Measurements from ENCODE around the gene SYT8. TPM values are rescaled to one million over a fixed set of nuclear protein-coding genes. Genes with fewer than 3 reads are reported as not detected.
"Not testable (repeated sequence)": the region's sequence is repeated elsewhere in the genome, so short reads cannot be mapped to it uniquely, and the experiment has no call there.

Gene SYT8
- total RNA-seq, 2 donors from 2014 or later, result 1.7 to 4.1 TPM

- no peaks in the 10 kb centered on the region for H3K4me1 ChIP-seq (replicated peaks)
- 78% methylated on average over 18 of the region's 25 CpGs for WGBS
- DNase-seq (ENCODE audit: low spot score), result no peak
- intact Hi-C loops (cut with DNase I), result no loop called here
- no peak overlapping the region for H3K27ac ChIP-seq
- no peak overlapping the region for H3K4me3 ChIP-seq
- TF ChIP-seq CTCF (IDR thresholded peaks at IDR 0.05) (no peak), POLR2A (IDR thresholded peaks at IDR 0.05) (no peak), POLR2AphosphoS5 (IDR thresholded peaks at IDR 0.05) (no peak)
- no peaks in the 10 kb centered on the region for H3K36me3 ChIP-seq
- H3K27me3 ChIP-seq (replicated peaks; ENCODE audit: insufficient read depth), result peaks cover 3% of the 10 kb centered on the region
- H3K9me3 ChIP-seq, result no peaks in the 10 kb centered on the region
Measured at GRCh38 chr11:1872267-1872985, 37.6 kb downstream of the SYT8 start.

DNA sequence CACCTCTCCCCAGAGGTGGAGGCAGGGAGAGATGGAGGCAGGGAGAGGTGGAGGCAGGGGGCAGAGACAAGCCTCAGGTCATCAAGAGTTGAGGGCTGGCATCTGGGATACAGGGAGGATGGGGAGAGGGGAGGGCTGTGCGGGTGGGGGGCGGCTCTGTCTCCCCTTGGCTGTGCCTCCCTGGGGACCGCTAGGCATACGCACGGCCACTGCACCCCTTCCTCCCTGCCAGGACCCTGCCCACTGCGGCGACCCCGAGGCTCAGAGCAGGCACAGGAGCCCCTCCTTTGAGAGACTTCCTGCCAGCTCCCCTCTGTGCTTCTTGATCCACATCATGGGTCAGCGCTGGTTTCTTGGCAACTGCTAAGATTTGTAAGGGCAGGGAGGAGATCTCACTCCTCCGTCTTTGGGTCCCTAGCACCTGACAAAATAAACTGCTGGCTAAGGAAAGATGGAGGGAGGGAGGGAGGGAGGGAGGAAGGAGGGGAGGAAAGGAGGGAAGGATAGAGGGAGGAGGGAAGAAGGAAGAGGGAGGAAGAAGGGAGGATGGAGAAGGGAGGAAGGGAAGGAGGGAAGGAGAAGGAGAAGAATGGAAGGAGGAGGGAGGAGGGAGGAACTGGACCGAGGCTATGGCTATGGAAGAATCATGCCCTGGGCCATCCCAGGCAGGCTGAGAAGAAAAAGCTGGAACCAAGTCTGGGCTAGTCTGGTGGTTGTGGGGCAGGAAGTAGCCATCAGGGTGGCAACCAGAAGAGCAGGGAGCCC, 38.4 kb downstream of the SYT8 start:
- WGBS, result 40% methylated on average over 11 of the region's 11 CpGs
- H3K27me3 ChIP-seq (replicated peaks; ENCODE audit: insufficient read depth), result peaks cover 3% of the 10 kb centered on the region
- H3K36me3 ChIP-seq, result no peaks in the 10 kb centered on the region
- H3K27ac ChIP-seq, result no peak overlapping the region
- H3K4me1 ChIP-seq (replicated peaks), result no peaks in the 10 kb centered on the region
- TF ChIP-seq CTCF (IDR thresholded peaks at IDR 0.05) (no peak), POLR2AphosphoS5 (IDR thresholded peaks at IDR 0.05) (no peak), POLR2A (IDR thresholded peaks at IDR 0.05) (no peak)
- intact Hi-C loops (cut with DNase I), result no loop called here
- H3K4me3 ChIP-seq, result no peak overlapping the region
- DNase-seq (ENCODE audit: low spot score), result no peak
- no peaks in the 10 kb centered on the region for H3K9me3 ChIP-seq

GRCh38 chr11:1873813-1874150, 39.0 kb downstream of the SYT8 start:
- H3K27ac ChIP-seq; H3K27me3 ChIP-seq (replicated peaks; ENCODE audit: insufficient read depth); DNase-seq (ENCODE audit: low spot score); H3K4me1 ChIP-seq (replicated peaks); intact Hi-C loops (cut with DNase I); H3K36me3 ChIP-seq; H3K4me3 ChIP-seq; H3K9me3 ChIP-seq: not testable (repeated sequence)
- 81% methylated on average over 16 of the region's 17 CpGs for WGBS

GRCh38 chr11:1874441-1875092, 39.8 kb downstream of the SYT8 start:
- intact Hi-C loops (cut with DNase I); H3K9me3 ChIP-seq; H3K36me3 ChIP-seq; H3K4me1 ChIP-seq (replicated peaks); H3K27me3 ChIP-seq (replicated peaks; ENCODE audit: insufficient read depth); DNase-seq (ENCODE audit: low spot score); H3K4me3 ChIP-seq; H3K27ac ChIP-seq: not testable (repeated sequence)
- 86% methylated on average over 17 of the region's 17 CpGs for WGBS

- Histone ChIP-seq H3K9me3 (no peaks in the 10 kb centered on the region), H3K27me3 (replicated peaks; ENCODE audit: insufficient read depth) (peaks cover 3% of the 10 kb centered on the region), H3K36me3 (no peaks in the 10 kb centered on the region), H3K4me3 (no peak overlapping the region), H3K27ac (no peak overlapping the region), H3K4me1 (replicated peaks) (no peaks in the 10 kb centered on the region)
- intact Hi-C loops (cut with DNase I), result no loop called here
- WGBS, result 69% methylated on average over 26 of the region's 28 CpGs
- TF ChIP-seq POLR2AphosphoS5 (IDR thresholded peaks at IDR 0.05) (no peak), CTCF (IDR thresholded peaks at IDR 0.05) (no peak), POLR2A (IDR thresholded peaks at IDR 0.05) (no peak)
- DNase-seq (ENCODE audit: low spot score), result no peak
Measured at GRCh38 chr11:1875093-1875850, 40.5 kb downstream of the SYT8 start.

DNA sequence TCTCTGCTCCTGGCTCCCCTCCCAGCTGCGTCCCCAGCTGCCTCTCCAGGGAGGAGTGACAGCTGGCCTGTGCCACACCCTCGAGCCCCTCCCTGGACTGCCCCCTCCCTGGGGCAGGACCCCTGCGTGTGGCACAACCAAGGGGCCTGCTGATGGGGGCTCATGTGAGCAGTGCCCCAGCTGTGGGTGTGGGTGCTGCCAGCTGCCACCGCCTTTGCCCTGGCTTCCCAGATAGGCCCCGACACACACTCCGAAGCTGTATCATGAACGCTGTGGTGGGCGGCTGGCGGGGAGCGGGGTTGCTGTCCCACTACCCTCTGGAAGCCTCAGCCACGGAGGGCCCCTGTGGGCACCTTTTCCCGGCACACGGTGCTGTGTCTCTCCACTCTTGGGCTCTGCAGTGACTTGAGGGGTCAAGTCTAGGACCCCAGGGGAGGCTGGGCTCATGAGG, 41.1 kb downstream of the SYT8 start:
- 85% methylated on average over 12 of the region's 13 CpGs for WGBS
- H3K4me3 ChIP-seq; H3K36me3 ChIP-seq; intact Hi-C loops (cut with DNase I); H3K27ac ChIP-seq; H3K4me1 ChIP-seq (replicated peaks); DNase-seq (ENCODE audit: low spot score); H3K27me3 ChIP-seq (replicated peaks; ENCODE audit: insufficient read depth); H3K9me3 ChIP-seq: not testable (repeated sequence)

Measured in prostate gland (tissue), 2 donors.